ENCODE results near the gene STRN. TPM values are rescaled to one million over a fixed set of nuclear protein-coding genes. Genes with fewer than 3 reads are reported as not detected.
"Not testable (repeated sequence)": the region's sequence is repeated elsewhere in the genome, so short reads cannot be mapped to it uniquely, and the experiment has no call there.

The STRN gene
- total RNA-seq, 4 donors from 2014 or later: 23.6 to 30.6 (median 25.3) TPM

DNA sequence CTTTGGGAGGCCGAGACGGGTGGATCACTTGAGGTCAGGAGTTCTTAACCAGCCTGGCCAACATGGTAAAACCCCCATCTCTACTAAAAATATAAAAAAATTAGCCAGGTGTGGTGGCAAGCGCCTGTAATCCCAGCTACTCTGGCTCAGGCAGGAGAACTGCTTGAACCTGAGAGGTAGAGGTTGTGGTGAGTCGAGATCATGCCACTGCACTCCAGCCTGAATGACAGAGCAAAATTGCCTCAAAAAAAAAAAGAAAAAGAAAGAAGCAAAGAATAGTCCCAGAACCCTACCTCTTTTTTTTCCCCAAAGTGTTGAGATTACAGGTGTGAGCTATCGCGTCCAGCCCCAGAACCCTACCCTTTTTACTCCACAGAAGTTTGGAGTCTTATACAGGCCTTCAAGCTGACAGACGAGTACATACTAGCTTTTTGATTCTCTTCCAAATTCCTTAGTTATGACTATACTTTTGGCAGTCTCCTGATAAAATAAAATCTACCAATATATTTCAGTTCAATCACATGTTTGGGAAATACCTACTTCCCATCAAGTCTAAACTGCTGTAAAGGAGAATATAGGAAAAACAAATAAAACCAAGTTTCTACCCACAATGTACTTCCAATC lies 35.4 kb downstream of the STRN start:
- intact Hi-C loops (cut with DNase I; ENCODE audit: low total_unique reads); in situ Hi-C loops (cut with MboI; ENCODE audit: low pct_ligation_motif_present in 1 of 4, low pct_unique_long_range_greater_than_20kb in 1 of 4, low sequenced_read_pairs in 3 of 4): not testable (repeated sequence)
- H3K27ac ChIP-seq: peak overlapping the region in 1 of 4 donors; percentile 35

DNA sequence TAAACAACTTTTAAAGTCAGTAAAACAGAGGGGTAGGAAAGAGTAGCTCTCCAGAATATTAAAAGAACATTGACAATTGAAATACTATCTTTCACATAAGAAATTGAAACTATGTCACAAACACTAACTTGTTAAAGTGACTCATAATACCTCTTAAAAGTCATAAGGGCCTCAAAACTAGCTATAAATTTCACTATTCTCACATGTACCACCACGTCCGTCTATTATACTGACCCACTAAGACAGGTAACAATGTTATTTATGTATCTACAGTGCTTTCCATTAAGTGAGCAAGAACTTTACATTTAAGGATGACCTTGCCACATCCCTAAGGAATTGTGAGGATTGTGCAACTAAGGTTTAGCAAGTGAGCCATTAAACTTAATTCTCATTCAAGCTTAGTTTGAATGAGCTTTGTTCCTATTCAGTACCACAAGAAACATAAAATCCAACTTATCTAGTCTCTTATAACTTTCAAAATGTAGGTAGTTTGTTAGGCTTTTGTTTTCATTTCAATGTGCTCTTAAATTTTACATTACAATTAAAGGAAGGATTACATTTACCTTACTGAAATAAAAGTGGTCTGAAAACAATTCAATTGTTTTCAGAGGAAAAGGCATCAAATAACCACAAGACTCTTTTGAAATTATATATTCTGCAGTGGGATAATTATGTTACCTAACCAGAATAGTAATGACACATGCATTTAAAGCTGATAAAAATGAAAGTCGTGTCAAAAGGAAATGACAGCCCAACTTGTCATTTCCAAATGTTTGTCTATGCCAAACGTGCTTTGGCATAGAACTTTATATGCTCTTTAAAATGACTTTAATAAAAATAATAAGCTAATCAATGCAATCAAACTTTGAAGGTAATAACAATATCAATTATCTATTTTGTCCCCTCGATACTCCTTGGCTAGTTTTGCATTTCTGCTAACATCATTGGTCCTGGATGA lies 39.9 kb downstream of the STRN start:
- H3K4me1 ChIP-seq: peaks cover 0 to 16% (median 6%) of the 10 kb centered on the region in 4 donors
- in situ Hi-C loops (cut with MboI; ENCODE audit: low pct_ligation_motif_present in 1 of 4, low pct_unique_long_range_greater_than_20kb in 1 of 4, low sequenced_read_pairs in 3 of 4); intact Hi-C loops (cut with DNase I; ENCODE audit: low total_unique reads); H3K9me3 ChIP-seq; DNase-seq; H3K27me3 ChIP-seq; H3K4me3 ChIP-seq; H3K36me3 ChIP-seq; H3K27ac ChIP-seq: not testable (repeated sequence)
- WGBS, 2 donors (ENCODE audit: low coverage in 1 of 2): 49 to 54% methylated on average over 4 to 5 of the region's 5 CpGs

More for the DNA sequence above, 35.4 kb downstream of the STRN start:
- DNase-seq, H3K9me3 ChIP-seq, H3K27me3 ChIP-seq, H3K36me3 ChIP-seq, H3K4me3 ChIP-seq: not testable (repeated sequence)
- H3K4me1 ChIP-seq: peaks cover 0 to 16% (median 6%) of the 10 kb centered on the region in 4 donors
- WGBS, 2 donors (ENCODE audit: low coverage in 1 of 2): 58 to 72% methylated on average over 5 to 7 of the region's 7 CpGs

DNA sequence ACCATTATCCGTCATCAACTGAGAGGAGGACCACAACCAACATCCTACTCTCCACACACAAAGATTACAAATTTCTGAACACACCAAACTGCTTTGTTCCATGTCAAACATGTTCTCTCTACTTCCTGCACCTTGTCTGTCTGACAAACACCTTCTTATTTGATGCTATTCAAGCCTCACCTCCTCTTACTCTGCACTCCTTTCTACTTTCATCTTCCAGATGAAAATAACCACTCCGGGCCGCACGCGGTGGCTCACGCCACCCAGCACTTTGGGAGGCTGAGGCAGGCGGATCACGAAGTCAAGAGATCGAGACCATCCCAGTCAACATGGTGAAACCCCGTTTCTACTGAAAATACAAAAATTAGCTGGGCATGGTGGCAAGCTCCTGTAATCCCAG lies 43.7 kb downstream of the STRN start:
- H3K36me3 ChIP-seq; H3K27ac ChIP-seq; DNase-seq; in situ Hi-C loops (cut with MboI; ENCODE audit: low pct_ligation_motif_present in 1 of 4, low pct_unique_long_range_greater_than_20kb in 1 of 4, low sequenced_read_pairs in 3 of 4); H3K9me3 ChIP-seq; H3K4me3 ChIP-seq; H3K4me1 ChIP-seq; intact Hi-C loops (cut with DNase I; ENCODE audit: low total_unique reads); H3K27me3 ChIP-seq: not testable (repeated sequence)
- WGBS, 2 donors (ENCODE audit: low coverage in 1 of 2): 95 to 96% methylated on average over 4 to 10 of the region's 10 CpGs

DNA sequence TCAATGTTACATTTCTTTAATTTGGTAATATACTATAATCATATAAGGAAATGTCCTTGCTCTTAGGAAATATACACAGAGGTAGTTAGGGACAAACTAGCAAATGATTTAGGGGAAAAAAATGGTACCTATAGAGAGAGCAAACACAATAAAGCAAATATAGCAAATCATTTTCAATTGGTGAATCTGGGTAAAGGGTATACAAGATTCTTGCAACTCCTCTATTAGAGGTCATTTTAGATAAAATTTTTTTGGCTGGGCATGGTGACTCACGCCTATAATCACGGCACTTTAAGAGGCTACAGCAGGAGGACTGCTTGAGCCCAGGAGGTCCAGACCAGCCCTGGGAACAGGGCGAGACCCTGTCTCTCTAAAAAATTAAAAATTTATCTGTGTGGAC lies 44.4 kb downstream of the STRN start:
- Histone ChIP-seq H3K27ac (no peak overlapping the region), H3K4me3 (no peak overlapping the region), H3K4me1 (peaks cover 0 to 8% (median 3%) of the 10 kb centered on the region in 4 donors), H3K9me3 (no peaks in the 10 kb centered on the region), H3K27me3 (no peaks in the 10 kb centered on the region), H3K36me3 (no peaks in the 10 kb centered on the region)
- 54 to 89% methylated on average over 2 to 3 of the region's 3 CpGs for WGBS, 2 donors (ENCODE audit: low coverage in 1 of 2)
- TF ChIP-seq POLR2AphosphoS5 (IDR thresholded peaks at IDR 0.05) (no peak), EP300 (IDR thresholded peaks at IDR 0.05; ENCODE audit: low read depth) (no peak), POLR2A (IDR thresholded peaks at IDR 0.05) (no peak)
- TF ChIP-seq, protein P1, sequence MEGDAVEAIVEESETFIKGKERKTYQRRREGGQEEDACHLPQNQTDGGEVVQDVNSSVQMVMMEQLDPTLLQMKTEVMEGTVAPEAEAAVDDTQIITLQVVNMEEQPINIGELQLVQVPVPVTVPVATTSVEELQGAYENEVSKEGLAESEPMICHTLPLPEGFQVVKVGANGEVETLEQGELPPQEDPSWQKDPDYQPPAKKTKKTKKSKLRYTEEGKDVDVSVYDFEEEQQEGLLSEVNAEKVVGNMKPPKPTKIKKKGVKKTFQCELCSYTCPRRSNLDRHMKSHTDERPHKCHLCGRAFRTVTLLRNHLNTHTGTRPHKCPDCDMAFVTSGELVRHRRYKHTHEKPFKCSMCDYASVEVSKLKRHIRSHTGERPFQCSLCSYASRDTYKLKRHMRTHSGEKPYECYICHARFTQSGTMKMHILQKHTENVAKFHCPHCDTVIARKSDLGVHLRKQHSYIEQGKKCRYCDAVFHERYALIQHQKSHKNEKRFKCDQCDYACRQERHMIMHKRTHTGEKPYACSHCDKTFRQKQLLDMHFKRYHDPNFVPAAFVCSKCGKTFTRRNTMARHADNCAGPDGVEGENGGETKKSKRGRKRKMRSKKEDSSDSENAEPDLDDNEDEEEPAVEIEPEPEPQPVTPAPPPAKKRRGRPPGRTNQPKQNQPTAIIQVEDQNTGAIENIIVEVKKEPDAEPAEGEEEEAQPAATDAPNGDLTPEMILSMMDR (IDR thresholded peaks at IDR 0.05): no peak
- no peak for DNase-seq
- intact Hi-C loops (cut with DNase I; ENCODE audit: low total_unique reads) (no loop called here), in situ Hi-C loops (cut with MboI; ENCODE audit: low pct_ligation_motif_present in 1 of 4, low pct_unique_long_range_greater_than_20kb in 1 of 4, low sequenced_read_pairs in 3 of 4) (no loop called here)

DNA sequence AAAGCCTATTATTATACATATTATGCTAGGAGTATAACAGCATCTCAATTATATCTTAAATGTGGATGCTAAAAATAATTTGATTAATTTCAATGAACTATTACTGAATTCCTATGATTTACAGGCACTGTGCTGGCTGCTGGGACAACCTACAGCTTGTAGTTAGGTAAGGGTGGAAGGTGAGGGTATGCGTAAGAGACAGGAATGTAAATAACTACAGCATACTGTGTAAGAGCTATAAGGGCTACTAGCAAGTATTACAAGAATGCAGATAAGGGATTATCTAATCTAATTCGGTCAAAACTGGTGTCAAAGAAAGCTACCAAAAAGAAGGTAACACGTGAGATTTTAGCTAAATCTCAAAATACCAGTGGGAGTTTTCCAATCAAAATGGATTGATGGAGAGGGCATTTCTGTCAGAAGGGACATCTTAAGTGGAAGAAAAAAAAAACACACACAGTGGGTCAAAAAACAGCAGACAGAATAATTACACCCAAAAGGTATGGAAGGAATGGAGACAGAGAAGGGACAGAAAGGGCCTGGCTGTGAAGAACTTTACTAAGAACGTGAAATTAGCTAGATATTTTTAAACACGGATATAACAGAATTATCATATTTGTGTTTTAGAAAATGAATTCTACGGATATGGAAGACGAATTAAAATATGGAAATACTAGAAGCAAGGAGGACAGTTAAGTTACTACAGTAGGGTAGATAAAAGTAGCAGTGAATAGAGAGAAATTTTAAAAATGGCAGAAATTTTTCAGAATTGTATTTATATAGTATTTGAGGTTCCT lies 47.1 kb downstream of the STRN start:
- in situ Hi-C loops (cut with MboI; ENCODE audit: low pct_ligation_motif_present in 1 of 4, low pct_unique_long_range_greater_than_20kb in 1 of 4, low sequenced_read_pairs in 3 of 4) (no loop called here), intact Hi-C loops (cut with DNase I; ENCODE audit: low total_unique reads) (no loop called here)
- H3K36me3 ChIP-seq: no peaks in the 10 kb centered on the region
- TF ChIP-seq POLR2AphosphoS5 (IDR thresholded peaks at IDR 0.05) (no peak), POLR2A (IDR thresholded peaks at IDR 0.05) (no peak)
- TF ChIP-seq, protein P1 (IDR thresholded peaks at IDR 0.05): no peak
- no peak overlapping the region for H3K4me3 ChIP-seq
- no peak overlapping the region for H3K27ac ChIP-seq
- H3K9me3 ChIP-seq: no peaks in the 10 kb centered on the region
- H3K27me3 ChIP-seq: no peaks in the 10 kb centered on the region
- DNase-seq: no peak
- H3K4me1 ChIP-seq: no peaks in the 10 kb centered on the region
- WGBS, 2 donors (ENCODE audit: low coverage in 1 of 2): 92 to 94% methylated on average over 7 of the region's 7 CpGs
